ENCODE measurements around the gene A2M. TPM values are rescaled to one million over a fixed set of nuclear protein-coding genes. Genes with fewer than 3 reads are reported as not detected.

A2M gene
- total RNA-seq, 1 donor from 2014 or later, result not detected

- CTCF ChIA-PET, result no interaction called here
These were observed 25.5 kb downstream of the A2M start for GRCh38 chr12:9090220-9090619.

GRCh38 chr12:9087087-9087835, 28.5 kb downstream of the A2M start:
- intact Hi-C loops (cut with micrococcal nuclease), result no loop called here
- H3K27ac Mint-ChIP-seq, result no peak overlapping the region
- no peaks in the 10 kb centered on the region for H3K27me3 Mint-ChIP-seq
- no peak for TF ChIP-seq CTCF (IDR thresholded peaks at IDR 0.05)
- H3K9me3 Mint-ChIP-seq, result peaks cover 23% of the 10 kb centered on the region
- ATAC-seq (ENCODE audit: low read depth), result no peak
- ChIA-PET POLR2A (no interaction called here), CTCF (no interaction called here)
- DNase-seq, result no peak
- H3K4me1 Mint-ChIP-seq, result no peaks in the 10 kb centered on the region
- no peak overlapping the region for H3K4me3 Mint-ChIP-seq
- H3K36me3 Mint-ChIP-seq (ENCODE audit: low read depth), result peaks cover 3% of the 10 kb centered on the region

More at GRCh38 chr12:9090220-9090619, 25.5 kb downstream of the A2M start:
- no peak overlapping the region for H3K27ac Mint-ChIP-seq
- H3K36me3 Mint-ChIP-seq (ENCODE audit: low read depth), result no peaks in the 10 kb centered on the region
- no peak for ATAC-seq (ENCODE audit: low read depth)
- H3K9me3 Mint-ChIP-seq, result peaks cover 7% of the 10 kb centered on the region
- H3K27me3 Mint-ChIP-seq, result no peaks in the 10 kb centered on the region
- intact Hi-C loops (cut with micrococcal nuclease), result no loop called here
- no peaks in the 10 kb centered on the region for H3K4me1 Mint-ChIP-seq
- no peak for TF ChIP-seq CTCF (IDR thresholded peaks at IDR 0.05)
- DNase-seq, result no peak
- POLR2A ChIA-PET, result no interaction called here
- no peak overlapping the region for H3K4me3 Mint-ChIP-seq

GRCh38 chr12:9086087-9086486, 29.6 kb downstream of the A2M start:
- CTCF ChIA-PET, result no interaction called here
- no peak for DNase-seq
- POLR2A ChIA-PET, result no interaction called here
- TF ChIP-seq CTCF (IDR thresholded peaks at IDR 0.05), result no peak
- Mint-ChIP-seq H3K27me3 (no peaks in the 10 kb centered on the region), H3K4me3 (no peak overlapping the region), H3K27ac (no peak overlapping the region), H3K9me3 (peaks cover 28% of the 10 kb centered on the region), H3K36me3 (ENCODE audit: low read depth) (peaks cover 3% of the 10 kb centered on the region), H3K4me1 (no peaks in the 10 kb centered on the region)
- no peak for ATAC-seq (ENCODE audit: low read depth)
- intact Hi-C loops (cut with micrococcal nuclease), result no loop called here

- ATAC-seq (ENCODE audit: low read depth), result no peak
- ChIA-PET POLR2A (no interaction called here), CTCF (no interaction called here)
- intact Hi-C loops (cut with micrococcal nuclease), result no loop called here
- Mint-ChIP-seq H3K27ac (no peak overlapping the region), H3K4me1 (no peaks in the 10 kb centered on the region), H3K36me3 (ENCODE audit: low read depth) (peaks cover 3% of the 10 kb centered on the region), H3K27me3 (peaks cover 3% of the 10 kb centered on the region), H3K4me3 (no peak overlapping the region), H3K9me3 (peaks cover 28% of the 10 kb centered on the region)
- no peak for DNase-seq
- TF ChIP-seq CTCF (IDR thresholded peaks at IDR 0.05), result no peak
These were observed 31.3 kb downstream of the A2M start for GRCh38 chr12:9084417-9084816.

- Mint-ChIP-seq H3K9me3 (peaks cover 28% of the 10 kb centered on the region), H3K27ac (no peak overlapping the region), H3K4me3 (no peak overlapping the region), H3K27me3 (peaks cover 3% of the 10 kb centered on the region), H3K4me1 (no peaks in the 10 kb centered on the region), H3K36me3 (ENCODE audit: low read depth) (peaks cover 3% of the 10 kb centered on the region)
- DNase-seq, result no peak
- ATAC-seq (ENCODE audit: low read depth), result no peak
- no peak for TF ChIP-seq CTCF (IDR thresholded peaks at IDR 0.05)
- ChIA-PET CTCF (no interaction called here), POLR2A (no interaction called here)
- intact Hi-C loops (cut with micrococcal nuclease), result no loop called here
These were observed 31.9 kb downstream of the A2M start for GRCh38 chr12:9083793-9084192.

Data from activated B cell treated with CpG ODN at 0.5 μM for 24 hours (primary cell).